SH-SY5Y (cell line): ENCODE measurements around the gene ADIG.

Source experiments
- GATA2 ChIP-seq: IDR thresholded peaks from 2 replicates; pipeline ENCODE4 v1.6.1; 2011; ENCODE audit warnings: mild to moderate bottlenecking, low read depth, low read length
- GATA3 ChIP-seq: IDR thresholded peaks from 2 replicates; pipeline ENCODE4 v1.6.1; 2011; ENCODE audit warnings: low read depth, mild to moderate bottlenecking, low read length, moderate library complexity

DNA sequence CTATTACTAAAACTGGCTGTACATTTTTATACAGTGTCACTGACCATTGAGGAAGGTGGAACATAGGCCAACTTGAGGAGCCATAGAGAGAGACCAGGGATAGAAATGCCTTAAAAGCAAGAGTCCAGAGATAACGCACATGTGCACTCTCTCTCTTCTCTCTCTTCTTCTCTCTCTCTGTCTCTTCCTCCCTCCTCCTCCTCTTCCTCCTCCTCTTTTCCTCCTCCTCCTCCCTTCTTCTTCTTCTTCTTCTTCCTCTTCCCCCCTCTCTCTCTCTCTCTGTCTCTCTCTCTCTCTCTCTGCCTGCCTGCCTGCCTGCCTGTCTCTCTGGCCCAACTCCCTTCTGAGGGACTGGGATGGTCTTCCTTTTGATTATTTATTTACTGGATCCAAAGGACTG lies 16.3 kb upstream of the ADIG start:
- TF ChIP-seq GATA3: no peak
- TF ChIP-seq GATA2: no peak
